Activated CD8-positive, alpha-beta memory T cell treated with anti-CD3 and anti-CD28 coated beads, Interleukin-2, amount 10 ng/mL, durations not matched to agents 7 days and 5 days (primary cell): ENCODE data around the gene CFAP210. TPM values are rescaled to one million over a fixed set of nuclear protein-coding genes. Genes with fewer than 3 reads are reported as not detected.
"Not testable (repeated sequence)": the region's sequence is repeated elsewhere in the genome, so short reads cannot be mapped to it uniquely, and the experiment has no call there.

Experiments used
- ATAC-seq: fragments of 150-1000 bp; cut with Tn5 transposase; one replicate; pipeline ENCODE4 v1.10.0; 2021; ENCODE audit warnings: moderate library complexity
- CTCF ChIA-PET: fragments of 350-600 bp; sonication (Branson Sonifier 250); formaldehyde crosslinking; loops from one replicate; lab custom pipeline; 2021; ENCODE audit warnings: antibody characterized with exemption; lab: Charles Lee
- DNase-seq: peaks from one replicate; pipeline ENCODE4 v3.0.0-alpha.2; 2020
- H3K27ac Mint-ChIP-seq: one replicate; pipeline ENCODE4 v1.8.0; 2021; ENCODE audit warnings: mild to moderate bottlenecking, mixed read lengths
- H3K27me3 Mint-ChIP-seq: one replicate; pipeline ENCODE4 v1.8.0; 2021; ENCODE audit warnings: mixed read lengths
- H3K36me3 Mint-ChIP-seq: one replicate; pipeline ENCODE4 v1.8.0; 2021; ENCODE audit warnings: mild to moderate bottlenecking, mixed read lengths
- H3K4me1 Mint-ChIP-seq: one replicate; pipeline ENCODE4 v1.8.0; 2021; ENCODE audit warnings: mixed read lengths
- H3K4me3 Mint-ChIP-seq: one replicate; pipeline ENCODE4 v1.8.0; 2021; ENCODE audit warnings: mild to moderate bottlenecking, moderate library complexity, mixed read lengths
- H3K9me3 Mint-ChIP-seq: one replicate; pipeline ENCODE4 v1.8.0; 2022; ENCODE audit warnings: low read depth, mixed read lengths
- total RNA-seq, 2 experiments: library from RNA; stranded (reverse); gene quantifications; one replicate each; pipeline ENCODE4 v1.2.3, GENCODE V29; 2021

The CFAP210 gene
- total RNA-seq, 2 experiments from 2014 or later: not detected

DNA sequence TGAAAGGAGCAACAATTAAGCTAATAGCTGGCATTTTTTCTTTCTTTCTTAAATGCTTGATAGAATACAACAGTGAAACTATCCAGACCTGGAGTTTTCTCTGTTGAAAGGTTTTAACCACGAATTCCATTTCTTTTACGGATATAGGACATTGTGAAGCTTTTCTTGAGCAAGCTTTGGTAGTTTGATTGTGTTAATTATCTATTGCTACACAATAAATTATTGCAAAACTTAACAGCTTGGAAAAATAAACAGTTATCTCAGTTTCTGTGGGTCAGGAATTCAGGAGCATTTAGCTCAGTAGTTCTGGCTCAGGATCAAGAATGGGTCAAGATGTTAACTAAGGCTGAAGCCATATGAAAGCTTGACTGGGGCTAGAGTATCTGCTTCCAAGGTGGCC lies 11.7 kb upstream of the CFAP210 start:
- H3K27ac Mint-ChIP-seq: no peak overlapping the region
- no peak overlapping the region for H3K4me3 Mint-ChIP-seq
- H3K27me3 Mint-ChIP-seq: no peaks in the 10 kb centered on the region
- no peak for DNase-seq
- CTCF ChIA-PET: interaction anchor here (0.6 kb wide), 1 partner anchor 183 kb away, joined by 3 read pairs; no protein-coding TSS in a partner anchor
- peaks cover 3% of the 10 kb centered on the region for H3K36me3 Mint-ChIP-seq
- no peaks in the 10 kb centered on the region for H3K4me1 Mint-ChIP-seq
- no peak for ATAC-seq
- H3K9me3 Mint-ChIP-seq: no peaks in the 10 kb centered on the region

DNA sequence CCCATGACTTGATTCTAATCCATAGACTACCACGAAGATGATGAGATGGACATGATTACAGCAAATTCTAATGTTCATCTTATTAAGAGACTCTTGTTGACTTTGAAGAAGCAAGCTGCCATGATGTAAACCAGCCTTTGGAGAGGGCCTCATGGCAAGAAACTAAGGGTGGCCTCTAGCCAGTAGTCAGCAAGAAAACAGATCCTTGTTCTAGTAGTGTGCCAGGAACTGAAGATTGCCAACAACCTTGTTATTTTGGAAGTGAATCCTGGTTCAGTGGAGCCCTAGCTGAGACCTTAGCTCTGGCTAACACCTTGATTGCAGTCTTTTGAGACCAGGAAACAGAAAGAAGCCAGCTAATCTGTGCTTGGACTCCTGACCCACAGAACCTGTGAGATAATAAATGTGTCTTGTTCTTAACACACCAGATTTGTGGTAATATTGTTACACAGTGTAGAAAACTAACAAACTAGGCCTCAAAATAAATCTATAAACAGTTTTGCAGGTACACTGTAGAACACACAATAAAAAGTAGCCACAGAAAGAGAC lies 10.0 kb upstream of the CFAP210 start:
- H3K9me3 Mint-ChIP-seq: no peaks in the 10 kb centered on the region
- no peaks in the 10 kb centered on the region for H3K4me1 Mint-ChIP-seq
- H3K36me3 Mint-ChIP-seq: peaks cover 9% of the 10 kb centered on the region
- CTCF ChIA-PET: no interaction called here
- no peak for ATAC-seq
- no peak overlapping the region for H3K27ac Mint-ChIP-seq
- H3K4me3 Mint-ChIP-seq: no peak overlapping the region
- H3K27me3 Mint-ChIP-seq: no peaks in the 10 kb centered on the region
- no peak for DNase-seq

DNA sequence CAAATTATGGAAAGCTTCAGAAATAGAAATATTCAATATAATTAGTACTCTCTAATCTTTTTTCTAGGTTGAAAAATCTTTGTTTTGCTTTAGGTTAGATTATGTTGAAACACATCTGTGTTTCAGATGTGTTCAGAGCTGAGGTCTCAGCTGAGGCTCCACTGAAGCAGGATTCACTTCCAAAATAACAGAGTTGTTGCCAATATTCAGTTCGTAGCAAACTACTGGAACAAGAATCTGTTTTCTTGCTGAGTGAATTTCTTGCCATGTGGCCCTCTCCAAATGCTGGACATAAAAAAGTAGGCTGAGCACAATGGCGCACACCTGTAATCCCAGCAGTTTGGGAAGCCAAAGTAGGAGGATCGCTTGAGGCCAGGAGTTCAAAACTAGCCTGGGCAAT lies 8.8 kb upstream of the CFAP210 start:
- CTCF ChIA-PET: interaction anchor here (1.3 kb wide), 1 partner anchor 19 kb away, joined by 3 read pairs; no protein-coding TSS in a partner anchor
- ATAC-seq (no peak), DNase-seq (no peak)
- Mint-ChIP-seq H3K36me3 (peaks cover 15% of the 10 kb centered on the region), H3K4me1 (peaks cover under 1% of the 10 kb centered on the region), H3K9me3 (no peaks in the 10 kb centered on the region), H3K27ac (no peak overlapping the region), H3K4me3 (no peak overlapping the region), H3K27me3 (no peaks in the 10 kb centered on the region)

DNA sequence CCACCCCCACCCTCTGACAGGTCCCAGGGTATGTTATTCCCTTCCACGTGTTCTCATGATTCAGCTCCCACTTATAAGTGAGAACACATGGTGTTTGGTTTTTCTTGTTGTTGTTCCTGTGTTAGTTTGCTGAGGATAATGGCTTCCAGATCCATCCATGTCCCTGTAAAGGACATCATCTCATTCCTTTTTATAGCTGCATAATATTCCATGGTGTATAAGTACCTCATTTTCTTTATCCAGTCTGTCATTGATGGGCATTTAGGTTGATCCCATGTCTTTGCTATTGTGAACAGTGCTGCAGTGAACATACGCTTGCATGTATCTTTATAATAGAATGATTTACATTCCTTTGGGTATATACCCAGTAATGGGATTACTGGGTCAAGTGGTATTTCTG lies 5.0 kb upstream of the CFAP210 start:
- H3K9me3 Mint-ChIP-seq, ATAC-seq, H3K4me3 Mint-ChIP-seq, H3K27ac Mint-ChIP-seq, H3K27me3 Mint-ChIP-seq, DNase-seq: not testable (repeated sequence)
- Mint-ChIP-seq H3K4me1 (peaks cover 23% of the 10 kb centered on the region), H3K36me3 (peaks cover 21% of the 10 kb centered on the region)
- CTCF ChIA-PET: interaction anchor here (1.2 to 1.4 kb wide), 3 partner anchors 11 to 171 kb away, joined by 3 read pairs; no protein-coding TSS in a partner anchor

DNA sequence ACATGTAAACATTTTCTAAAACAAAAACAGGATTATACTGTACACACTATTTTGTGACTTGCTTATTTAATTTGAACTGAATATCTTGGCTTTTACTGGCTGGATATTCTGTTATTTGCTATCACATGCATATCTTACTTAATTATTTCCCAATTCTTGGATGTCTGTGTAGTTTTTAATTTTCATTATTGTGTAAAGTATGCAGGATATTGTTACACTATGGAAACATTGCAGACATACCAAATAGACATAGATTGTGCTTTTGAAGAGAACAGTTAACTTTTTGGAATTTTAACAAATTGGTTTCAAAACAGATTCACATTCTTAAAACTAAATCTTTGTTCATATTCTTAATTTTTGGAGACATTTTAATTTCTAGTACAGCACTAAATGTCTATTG lies 2.2 kb upstream of the CFAP210 start:
- peaks cover 20% of the 10 kb centered on the region for H3K36me3 Mint-ChIP-seq
- H3K4me3 Mint-ChIP-seq: no peak overlapping the region
- H3K27me3 Mint-ChIP-seq: no peaks in the 10 kb centered on the region
- ATAC-seq (no peak), DNase-seq (no peak)
- CTCF ChIA-PET: no interaction called here
- no peak overlapping the region for H3K27ac Mint-ChIP-seq
- peaks cover 33% of the 10 kb centered on the region for H3K4me1 Mint-ChIP-seq
- H3K9me3 Mint-ChIP-seq: peaks cover under 1% of the 10 kb centered on the region

DNA sequence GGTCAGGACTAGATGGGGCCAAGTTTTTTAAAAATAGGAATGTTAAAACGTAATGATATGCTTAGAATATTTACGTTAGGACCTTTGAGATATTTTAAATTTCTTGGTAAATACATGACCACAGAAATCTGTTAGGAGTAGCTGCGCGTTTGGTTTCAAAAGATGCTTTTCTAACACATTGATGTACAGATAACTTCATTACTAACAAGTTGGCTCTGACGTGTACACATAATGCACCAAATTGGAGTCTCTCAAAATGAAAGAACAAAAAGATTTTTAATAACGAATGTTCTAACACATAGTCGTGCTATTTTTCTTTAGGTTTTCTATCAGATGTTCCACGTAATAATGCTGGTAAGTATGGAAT lies 672 bp upstream of the CFAP210 start:
- H3K9me3 Mint-ChIP-seq: peaks cover 2% of the 10 kb centered on the region
- peaks cover 4% of the 10 kb centered on the region for H3K27me3 Mint-ChIP-seq
- DNase-seq (no peak), ATAC-seq (no peak)
- peak overlapping the region; percentile 87 for H3K4me3 Mint-ChIP-seq
- H3K4me1 Mint-ChIP-seq: peaks cover 33% of the 10 kb centered on the region
- CTCF ChIA-PET: interaction anchor here (0.9 to 2.4 kb wide), 4 partner anchors 11 to 95 kb away, joined by 3 to 6 read pairs (median 6); no protein-coding TSS in a partner anchor
- peaks cover 24% of the 10 kb centered on the region for H3K36me3 Mint-ChIP-seq
- H3K27ac Mint-ChIP-seq: peak overlapping the region; percentile 88

DNA sequence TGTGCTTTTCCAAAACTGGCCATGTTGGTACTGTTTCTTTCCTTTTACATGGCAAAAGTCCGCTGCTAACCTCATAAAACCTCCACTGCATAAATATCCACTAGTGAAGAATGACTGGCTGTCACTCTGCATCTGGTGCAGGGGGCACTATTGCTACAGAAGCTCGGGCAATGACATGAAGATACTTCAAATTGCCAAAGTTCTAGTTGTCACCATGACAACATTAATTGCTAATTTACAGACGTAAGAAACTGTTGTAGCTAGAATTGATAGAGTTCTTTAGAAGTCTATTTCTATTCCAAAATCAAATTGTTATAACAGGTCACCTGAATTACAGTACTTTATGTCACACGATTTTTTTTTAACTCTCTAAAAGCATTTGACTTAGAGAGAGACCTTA lies 845 bp downstream of the CFAP210 start:
- ATAC-seq (no peak), DNase-seq (no peak)
- Mint-ChIP-seq H3K27me3 (peaks cover 7% of the 10 kb centered on the region), H3K36me3 (peaks cover 22% of the 10 kb centered on the region), H3K4me1 (peaks cover 33% of the 10 kb centered on the region), H3K4me3 (peak overlapping the region; percentile 87), H3K27ac (peak overlapping the region; percentile 88), H3K9me3 (peaks cover 8% of the 10 kb centered on the region)
- CTCF ChIA-PET: interaction anchor here (1.3 to 2.4 kb wide), 6 partner anchors 10 to 214 kb away, joined by 3 to 6 read pairs (median 5); partner anchors contain the start of gene BBS5

DNA sequence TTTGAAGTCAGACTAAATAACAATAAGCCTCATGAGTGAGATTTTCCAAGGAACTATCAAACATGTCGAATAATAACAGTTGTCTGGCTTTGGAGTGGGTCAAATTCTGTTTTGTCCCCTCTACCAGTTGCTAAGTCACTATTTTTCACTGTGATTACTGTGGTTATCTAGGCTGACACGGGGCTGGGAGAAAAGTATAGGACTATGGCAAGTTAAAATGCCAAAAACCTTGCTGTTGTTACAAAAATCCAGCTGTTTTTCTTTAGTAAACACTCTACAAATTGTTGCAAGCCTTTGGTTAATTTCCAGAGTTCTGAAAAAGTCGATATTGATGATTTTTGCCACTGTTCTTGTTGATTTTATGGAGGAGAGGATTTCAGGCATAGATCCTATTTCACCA lies 1.5 kb downstream of the CFAP210 start:
- H3K27ac Mint-ChIP-seq: no peak overlapping the region
- peaks cover 23% of the 10 kb centered on the region for H3K36me3 Mint-ChIP-seq
- peaks cover 7% of the 10 kb centered on the region for H3K27me3 Mint-ChIP-seq
- CTCF ChIA-PET: interaction anchor here (1.3 to 2.1 kb wide), 3 partner anchors 42 to 120 kb away, joined by 3 to 6 read pairs (median 5); no protein-coding TSS in a partner anchor
- H3K9me3 Mint-ChIP-seq: peaks cover 8% of the 10 kb centered on the region
- peaks cover 29% of the 10 kb centered on the region for H3K4me1 Mint-ChIP-seq
- H3K4me3 Mint-ChIP-seq: no peak overlapping the region
- ATAC-seq (no peak), DNase-seq (no peak)

DNA sequence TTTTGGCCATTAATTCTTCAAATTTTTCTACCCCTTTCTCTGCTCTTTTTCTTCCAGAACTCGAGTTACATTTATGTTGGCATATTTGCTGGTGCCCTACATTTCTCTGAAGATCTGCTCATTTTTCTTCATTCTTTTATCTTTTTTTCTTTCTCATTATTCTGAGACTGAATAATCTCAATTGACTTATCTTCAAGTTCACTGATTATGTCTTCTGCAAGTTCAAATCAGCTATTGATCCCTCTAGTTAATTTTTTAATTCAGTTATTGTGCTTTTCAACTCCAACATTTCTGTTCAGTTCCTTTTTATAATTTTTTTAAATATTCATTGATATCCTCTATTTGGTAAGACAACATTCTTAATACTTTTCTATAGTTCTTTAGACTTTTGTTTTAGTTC lies 3.2 kb downstream of the CFAP210 start:
- DNase-seq (no peak), ATAC-seq (no peak)
- Mint-ChIP-seq H3K4me3 (no peak overlapping the region), H3K27ac (no peak overlapping the region), H3K27me3 (peaks cover 7% of the 10 kb centered on the region), H3K9me3 (peaks cover 8% of the 10 kb centered on the region), H3K36me3 (peaks cover 25% of the 10 kb centered on the region), H3K4me1 (peaks cover 20% of the 10 kb centered on the region)
- CTCF ChIA-PET: interaction anchor here (1.0 kb wide), 2 partner anchors 9 to 99 kb away, joined by 3 to 4 read pairs; no protein-coding TSS in a partner anchor

DNA sequence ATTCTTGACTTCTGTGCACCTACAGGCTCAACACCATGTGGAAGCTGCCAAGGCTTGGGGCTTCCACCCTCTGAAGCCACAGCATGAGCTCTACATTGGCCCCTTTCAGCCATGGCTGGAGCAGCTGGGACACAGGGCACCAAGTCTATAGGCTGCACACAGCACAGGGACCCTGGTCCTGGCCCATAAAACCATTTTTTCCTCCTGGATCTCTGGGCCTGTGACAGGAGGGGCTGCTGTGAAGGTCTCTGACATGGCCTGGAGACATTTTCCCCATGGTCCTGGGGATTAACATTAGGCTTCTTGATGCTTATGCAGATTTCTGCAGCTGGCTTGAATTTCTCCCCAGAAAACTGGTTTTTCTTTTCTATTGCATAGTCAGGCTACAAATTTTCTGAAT lies 6.3 kb downstream of the CFAP210 start:
- H3K4me3 Mint-ChIP-seq, H3K27ac Mint-ChIP-seq, ATAC-seq, H3K27me3 Mint-ChIP-seq, CTCF ChIA-PET, H3K9me3 Mint-ChIP-seq, DNase-seq: not testable (repeated sequence)
- H3K4me1 Mint-ChIP-seq: peaks cover 17% of the 10 kb centered on the region
- H3K36me3 Mint-ChIP-seq: peaks cover 27% of the 10 kb centered on the region

DNA sequence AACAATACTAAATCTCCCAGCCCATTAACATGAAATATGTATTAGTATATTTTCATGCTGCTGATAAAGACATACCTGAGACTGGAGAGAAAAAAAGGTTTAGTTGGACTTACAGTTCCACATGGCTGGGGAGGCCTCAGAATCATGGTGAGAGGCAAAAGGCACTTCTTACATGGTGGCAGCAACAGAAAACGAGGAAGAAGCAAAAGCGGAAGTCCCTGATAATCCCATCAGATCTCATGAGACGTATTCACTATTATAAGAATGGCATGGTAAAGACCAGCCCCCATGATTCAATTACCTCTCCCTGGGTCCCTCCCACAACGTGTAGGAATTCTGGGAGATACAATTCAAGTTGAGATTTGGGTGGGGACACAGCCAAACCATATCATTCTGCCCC lies 7.4 kb downstream of the CFAP210 start:
- ATAC-seq, H3K27ac Mint-ChIP-seq, H3K4me3 Mint-ChIP-seq, DNase-seq, H3K9me3 Mint-ChIP-seq, H3K27me3 Mint-ChIP-seq, CTCF ChIA-PET: not testable (repeated sequence)
- Mint-ChIP-seq H3K36me3 (peaks cover 29% of the 10 kb centered on the region), H3K4me1 (peaks cover 29% of the 10 kb centered on the region)

DNA sequence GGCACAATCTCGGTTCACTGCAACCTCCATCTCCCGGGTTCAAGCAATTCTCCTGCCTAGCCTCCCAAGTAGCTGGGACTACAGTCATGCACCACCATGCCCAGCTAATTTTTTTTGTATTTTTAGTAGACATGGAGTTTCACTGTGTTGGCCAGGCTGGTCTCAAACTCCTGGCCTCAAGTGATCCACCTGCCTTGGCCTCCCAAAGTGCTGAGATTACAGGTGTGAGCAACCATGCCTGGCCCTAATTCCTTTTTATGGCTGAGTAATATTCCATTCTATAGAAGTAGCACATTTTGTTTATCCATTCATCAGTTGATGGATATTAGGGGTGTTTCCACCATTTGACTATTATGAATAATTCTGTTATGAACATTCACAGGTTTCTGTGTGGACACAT lies 9.5 kb downstream of the CFAP210 start:
- H3K9me3 Mint-ChIP-seq, DNase-seq, H3K27me3 Mint-ChIP-seq, CTCF ChIA-PET, H3K4me3 Mint-ChIP-seq, ATAC-seq: not testable (repeated sequence)
- Mint-ChIP-seq H3K27ac (peak overlapping the region; percentile 90), H3K4me1 (peaks cover 30% of the 10 kb centered on the region), H3K36me3 (peaks cover 35% of the 10 kb centered on the region)

DNA sequence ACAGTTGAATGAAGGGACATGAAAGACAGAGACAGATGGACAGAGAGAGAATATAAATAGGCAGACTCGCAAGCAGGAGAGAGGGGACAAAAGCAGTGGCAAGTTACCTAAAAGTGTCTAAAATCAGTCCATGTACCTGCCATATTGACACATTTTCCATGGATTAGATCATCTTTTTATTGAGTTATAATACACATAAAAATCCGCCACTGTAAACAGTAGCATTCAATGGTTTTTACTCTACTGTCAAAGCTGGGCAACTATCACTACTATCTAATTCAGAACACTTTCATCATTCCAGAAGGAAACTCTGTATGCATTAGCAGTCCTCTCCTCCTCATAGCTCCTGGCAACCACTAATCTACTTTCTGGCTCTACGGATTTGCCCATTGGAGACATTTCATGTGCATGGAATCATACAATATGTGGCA lies 10.1 kb downstream of the CFAP210 start:
- Mint-ChIP-seq H3K27ac (peak overlapping the region; percentile 90), H3K9me3 (peaks cover 6% of the 10 kb centered on the region), H3K4me3 (no peak overlapping the region), H3K4me1 (peaks cover 30% of the 10 kb centered on the region), H3K36me3 (peaks cover 32% of the 10 kb centered on the region), H3K27me3 (no peaks in the 10 kb centered on the region)
- no peak for DNase-seq
- no peak for ATAC-seq
- CTCF ChIA-PET: interaction anchor here (1.2 to 1.6 kb wide), 2 partner anchors 10 to 18 kb away, joined by 3 to 6 read pairs; partner anchors contain the start of genes CFAP210 and PHOSPHO2
